H1 (cell line): ENCODE results near the gene IRF3. TPM values are rescaled to one million over a fixed set of nuclear protein-coding genes. Genes with fewer than 3 reads are reported as not detected.

ENCODE experiments used
- CREB1 ChIP-seq: IDR thresholded peaks from 2 replicates; pipeline ENCODE4 v1.6.1; 2012; ENCODE audit warnings: inconsistent platforms
- CTBP2 ChIP-seq: IDR thresholded peaks from 2 replicates; pipeline ENCODE4 v1.7.0; 2011; ENCODE audit warnings: borderline replicate concordance, mild to moderate bottlenecking, moderate library complexity, mixed read lengths, low read length; ENCODE audit not compliant: insufficient read depth, insufficient read length
- E2F6 ChIP-seq: IDR thresholded peaks from 2 replicates; pipeline ENCODE4 v1.6.1; 2012; ENCODE audit warnings: inconsistent platforms
- EP300 ChIP-seq, 2 experiments: IDR thresholded peaks; 1 replicate in 1 of 2; 2 replicates in 1 of 2; pipeline ENCODE4 v1.6.1; 2011 to 2012; ENCODE audit warnings: low read depth in 2 of 2, low read length in 2 of 2, mild to moderate bottlenecking in 2 of 2, borderline replicate concordance in 1 of 2, inconsistent platforms in 1 of 2, moderate library complexity in 1 of 2
- FOSL1 ChIP-seq: IDR thresholded peaks from 2 replicates; pipeline ENCODE4 v1.6.1; 2011; ENCODE audit warnings: mild to moderate bottlenecking, low read depth, low read length, moderate library complexity; ENCODE audit not compliant: insufficient read depth
- GABPA ChIP-seq: IDR thresholded peaks from 2 replicates; pipeline ENCODE4 v1.6.1; 2011; ENCODE audit warnings: mild to moderate bottlenecking, low read length, moderate library complexity, borderline replicate concordance; ENCODE audit not compliant: insufficient read depth
- HDAC2 ChIP-seq, 2 experiments: fragments of 300-600 bp in 1 of 2; sonication (generic) in 1 of 2; IDR thresholded peaks; 2 replicates each; pipeline ENCODE4 v1.6.1; 2011 to 2012; ENCODE audit warnings: low read depth in 2 of 2, low read length in 2 of 2, mild to moderate bottlenecking in 2 of 2, moderate library complexity in 2 of 2, borderline replicate concordance in 1 of 2, inconsistent platforms in 1 of 2
- HDAC6 ChIP-seq: IDR thresholded peaks from one replicate; pipeline ENCODE4 v1.7.1; 2012; ENCODE audit warnings: low read depth, mild to moderate bottlenecking, inconsistent platforms, low read length, moderate library complexity
- JUN ChIP-seq: IDR thresholded peaks from 2 replicates; pipeline ENCODE4 v1.6.1; 2011; ENCODE audit warnings: low read depth, mild to moderate bottlenecking, improper control_type of control experiment, low read length
- KDM4A ChIP-seq: IDR thresholded peaks from one replicate; pipeline ENCODE4 v1.7.1; 2012; ENCODE audit warnings: low read depth, mild to moderate bottlenecking, moderate library complexity, low read length, inconsistent platforms; ENCODE audit not compliant: severe bottlenecking
- POLR2AphosphoS5 ChIP-seq: IDR thresholded peaks from 2 replicates; pipeline ENCODE4 v1.6.1; 2011; ENCODE audit warnings: low read depth, low read length
- SAP30 ChIP-seq: fragments of 300-600 bp; sonication (generic); IDR thresholded peaks from 2 replicates; pipeline ENCODE4 v1.7.1; 2012; ENCODE audit warnings: low read length, moderate library complexity, mild to moderate bottlenecking, inconsistent platforms; ENCODE audit not compliant: insufficient read depth, insufficient replicate concordance
- SP4 ChIP-seq: IDR thresholded peaks from 2 replicates; pipeline ENCODE4 v1.6.1; 2012; ENCODE audit warnings: low read length, inconsistent platforms
- SUZ12 ChIP-seq: fragments of 200-600 bp; sonication (generic); IDR thresholded peaks from 2 replicates; pipeline ENCODE4 v1.6.1; 2012; ENCODE audit warnings: mild to moderate bottlenecking, inconsistent platforms, low read length, moderate library complexity, mixed read lengths
- TAF1 ChIP-seq: IDR thresholded peaks from 2 replicates; pipeline ENCODE4 v1.6.1; 2011; ENCODE audit warnings: mild to moderate bottlenecking, low read depth, low read length
- polyA plus RNA-seq, 7 experiments: library from polyadenylated mRNA; depleted of rRNA in 3 of 7; stranded (reverse) in 5 of 7; unstranded in 2 of 7; fragments of >200 nt in 5 of 7; fragments of 200-250 nt in 2 of 7; gene quantifications; 1 replicate in 5 of 7; 2 replicates in 1 of 7; 4 replicates in 1 of 7; pipeline versions ENCODE4 v1.2.1 to v1.2.3, GENCODE V29; 2011 to 2013; ENCODE audit warnings: missing spikeins in 2 of 7, mixed read lengths in 2 of 7
- total RNA-seq: library from RNA; stranded (reverse); fragmentation: NEBNext Ultra II Directional; extraction: Animal tissue kit (Norgen Biotek cat#: 25700); gene quantifications from 2 replicates; pipeline ENCODE4 v1.2.1, GENCODE V29; 2021

IRF3 gene
- total and polyA plus RNA-seq, 2 of the 8 experiments (the other 6 are each of a cell fraction or from before 2014, with no cell fraction given): 103 to 114 TPM

- no peak for TF ChIP-seq E2F6
- no peak for TF ChIP-seq FOSL1
- TF ChIP-seq HDAC2 (IDR thresholded peaks at IDR 0.05; ENCODE audit: borderline replicate concordance in 1 of 2, low read depth in 2 of 2, low read length in 2 of 2): no peak
- TF ChIP-seq SAP30: no peak
- no peak for TF ChIP-seq CTBP2
- TF ChIP-seq CREB1: no peak
- TF ChIP-seq JUN: no peak
- TF ChIP-seq HDAC6: no peak
- TF ChIP-seq SP4: no peak
- 0 out of 2 replicates have a peak, but pooled peaks have one; percentile 1 for TF ChIP-seq TAF1
- no peak for TF ChIP-seq KDM4A
- TF ChIP-seq SUZ12: no peak
- TF ChIP-seq GABPA: no peak
- TF ChIP-seq EP300 (IDR thresholded peaks at IDR 0.05; ENCODE audit: borderline replicate concordance in 1 of 2, low read depth in 2 of 2, low read length in 2 of 2): no peak
- no peak for TF ChIP-seq POLR2AphosphoS5
These were observed 23.1 kb downstream of the IRF3 start (continued) for GRCh38 chr19:49642492-49643035.
